ENCODE measurements around the gene ADAMTSL5.
"Not testable (repeated sequence)": the region's sequence is repeated elsewhere in the genome, so short reads cannot be mapped to it uniquely, and the experiment has no call there.

The ADAMTSL5 gene

GRCh38 chr19:1509602-1510441 lies 3.0 kb downstream of the ADAMTSL5 start:
- DNase-seq (no peak), ATAC-seq (no peak)
- Mint-ChIP-seq H3K27me3 (peaks cover 50% of the 10 kb centered on the region), H3K4me3 (no peak overlapping the region), H3K4me1 (peaks cover 48% of the 10 kb centered on the region), H3K27ac (no peak overlapping the region), H3K9me3 (no peaks in the 10 kb centered on the region)

GRCh38 chr19:1508507-1508856 lies 4.3 kb downstream of the ADAMTSL5 start:
- DNase-seq = no peak
- no peak for ATAC-seq
- peak overlapping the region in 1 of 2 donors; percentile 54 for H3K27ac Mint-ChIP-seq
- peak overlapping the region; percentile 91 to 94 for H3K4me3 Mint-ChIP-seq
- H3K27me3 Mint-ChIP-seq = peaks cover 50% of the 10 kb centered on the region
- H3K4me1 Mint-ChIP-seq = peaks cover 47% of the 10 kb centered on the region
- no peaks in the 10 kb centered on the region for H3K9me3 Mint-ChIP-seq

GRCh38 chr19:1507763-1508506 lies 4.9 kb downstream of the ADAMTSL5 start:
- Mint-ChIP-seq H3K27ac (peak overlapping the region; percentile 64 to 93), H3K27me3 (peaks cover 56% of the 10 kb centered on the region), H3K4me1 (peaks cover 52% of the 10 kb centered on the region), H3K9me3 (no peaks in the 10 kb centered on the region), H3K4me3 (peak overlapping the region; percentile 91 to 94)
- ATAC-seq = peak; percentile 90
- peak; percentile 91 to 93 for DNase-seq

GRCh38 chr19:1507192-1507660 lies 5.6 kb downstream of the ADAMTSL5 start:
- Mint-ChIP-seq H3K4me1 (peaks cover 51% of the 10 kb centered on the region), H3K9me3 (no peaks in the 10 kb centered on the region), H3K27me3 (peaks cover 63% of the 10 kb centered on the region), H3K27ac (no peak overlapping the region), H3K4me3 (no peak overlapping the region)
- ATAC-seq (no peak), DNase-seq (no peak)

- H3K27ac Mint-ChIP-seq = no peak overlapping the region
- DNase-seq = no peak
- no peak overlapping the region for H3K4me3 Mint-ChIP-seq
- H3K27me3 Mint-ChIP-seq = peaks cover 55% of the 10 kb centered on the region
- H3K4me1 Mint-ChIP-seq = peaks cover 47% of the 10 kb centered on the region
- no peaks in the 10 kb centered on the region for H3K9me3 Mint-ChIP-seq
- no peak for ATAC-seq
These were observed 6.6 kb downstream of the ADAMTSL5 start for GRCh38 chr19:1505991-1506881.

GRCh38 chr19:1505012-1505411 lies 7.8 kb downstream of the ADAMTSL5 start:
- Mint-ChIP-seq H3K4me1 (peaks cover 39% of the 10 kb centered on the region), H3K4me3 (no peak overlapping the region), H3K9me3 (no peaks in the 10 kb centered on the region), H3K27me3 (peaks cover 43% of the 10 kb centered on the region), H3K27ac (no peak overlapping the region)
- ATAC-seq = no peak
- no peak for DNase-seq

- DNase-seq = no peak
- no peak overlapping the region for H3K27ac Mint-ChIP-seq
- ATAC-seq = no peak
- no peaks in the 10 kb centered on the region for H3K9me3 Mint-ChIP-seq
- no peak overlapping the region for H3K4me3 Mint-ChIP-seq
- H3K27me3 Mint-ChIP-seq = peaks cover 36% of the 10 kb centered on the region
- H3K4me1 Mint-ChIP-seq = peaks cover 35% of the 10 kb centered on the region
These were observed 8.7 kb downstream of the ADAMTSL5 start for GRCh38 chr19:1503925-1504773.

- Mint-ChIP-seq H3K27ac (peak overlapping the region in 1 of 2 donors; percentile 48), H3K4me3 (peak overlapping the region; percentile 38 to 71), H3K27me3 (peaks cover 36% of the 10 kb centered on the region), H3K4me1 (peaks cover 29% of the 10 kb centered on the region), H3K9me3 (no peaks in the 10 kb centered on the region)
- DNase-seq (peak; percentile 74 to 80), ATAC-seq (peak; percentile 58)
These were observed 9.5 kb downstream of the ADAMTSL5 start for GRCh38 chr19:1503089-1503924.

GRCh38 chr19:1502433-1503088 lies 10.3 kb downstream of the ADAMTSL5 start:
- Mint-ChIP-seq H3K4me1 (peaks cover 21% of the 10 kb centered on the region), H3K27me3 (peaks cover 36% of the 10 kb centered on the region), H3K4me3 (peak overlapping the region; percentile 38 to 71), H3K9me3 (no peaks in the 10 kb centered on the region), H3K27ac (peak overlapping the region in 1 of 2 donors; percentile 48)
- ATAC-seq (no peak), DNase-seq (no peak)

- H3K27ac Mint-ChIP-seq = no peak overlapping the region
- no peak overlapping the region for H3K4me3 Mint-ChIP-seq
- no peak for ATAC-seq
- H3K4me1 Mint-ChIP-seq = peaks cover 15% of the 10 kb centered on the region
- DNase-seq = no peak
- no peaks in the 10 kb centered on the region for H3K9me3 Mint-ChIP-seq
- H3K27me3 Mint-ChIP-seq = peaks cover 36% of the 10 kb centered on the region
These were observed 11.6 kb downstream of the ADAMTSL5 start for GRCh38 chr19:1501200-1501595.

- H3K4me3 Mint-ChIP-seq, H3K9me3 Mint-ChIP-seq, H3K27ac Mint-ChIP-seq: not testable (repeated sequence)
These were observed 13.6 kb downstream of the ADAMTSL5 start for GRCh38 chr19:1499231-1499630.

GRCh38 chr19:1497578-1498235 lies 15.1 kb downstream of the ADAMTSL5 start:
- Mint-ChIP-seq H3K27me3 (peaks cover 8% of the 10 kb centered on the region), H3K4me1 (peaks cover 3% of the 10 kb centered on the region), H3K9me3 (no peaks in the 10 kb centered on the region), H3K4me3 (no peak overlapping the region), H3K27ac (no peak overlapping the region)
- ATAC-seq (no peak), DNase-seq (no peak)

More at GRCh38 chr19:1499231-1499630, 13.6 kb downstream of the ADAMTSL5 start:
- Mint-ChIP-seq H3K27me3 (peaks cover 20% of the 10 kb centered on the region), H3K4me1 (peaks cover 15% of the 10 kb centered on the region)
- not testable (repeated sequence) for ATAC-seq, DNase-seq
